ENCODE measurements around the gene SOX6.

Gene SOX6

GRCh38 chr11:16271258-16271657, 85.1 kb downstream of the SOX6 start:
- DNase-seq (ENCODE audit: low spot score): no peak

- no peak for DNase-seq (ENCODE audit: low spot score)
Observed at GRCh38 chr11:16266021-16266420, 90.3 kb downstream of the SOX6 start.

- DNase-seq (ENCODE audit: low spot score): no peak
Observed at GRCh38 chr11:16265022-16265421, 91.3 kb downstream of the SOX6 start.

GRCh38 chr11:16262645-16262955, 93.7 kb downstream of the SOX6 start:
- no peak for DNase-seq (ENCODE audit: low spot score)

GRCh38 chr11:16261836-16262644, 94.3 kb downstream of the SOX6 start:
- no peak for DNase-seq (ENCODE audit: low spot score)

- DNase-seq (ENCODE audit: low spot score): peak; percentile 2
Observed at GRCh38 chr11:16252373-16252772, 104.0 kb downstream of the SOX6 start.

DNA sequence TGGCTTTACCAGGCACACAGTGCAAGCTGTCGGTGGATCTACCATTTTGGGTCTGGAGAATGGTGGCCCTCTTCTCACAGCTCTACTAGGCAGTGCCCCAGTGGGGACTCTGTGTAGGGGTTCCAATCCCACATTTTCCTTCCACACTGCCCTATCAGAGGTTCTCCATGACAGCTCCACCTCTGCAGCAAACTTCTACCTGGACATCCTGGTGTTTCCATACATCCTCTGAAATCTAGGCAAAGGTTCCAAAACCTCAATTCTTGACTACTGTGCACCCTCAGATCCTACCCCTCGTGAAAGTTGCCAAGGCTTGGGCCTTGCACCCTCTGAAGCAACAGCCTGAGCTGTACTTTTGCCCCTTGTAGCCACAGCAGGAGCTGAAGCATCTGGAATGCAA, 108.1 kb downstream of the SOX6 start:
- no peak for DNase-seq (ENCODE audit: low spot score)

GRCh38 chr11:16242806-16243205, 113.5 kb downstream of the SOX6 start:
- DNase-seq (ENCODE audit: low spot score): no peak

DNA sequence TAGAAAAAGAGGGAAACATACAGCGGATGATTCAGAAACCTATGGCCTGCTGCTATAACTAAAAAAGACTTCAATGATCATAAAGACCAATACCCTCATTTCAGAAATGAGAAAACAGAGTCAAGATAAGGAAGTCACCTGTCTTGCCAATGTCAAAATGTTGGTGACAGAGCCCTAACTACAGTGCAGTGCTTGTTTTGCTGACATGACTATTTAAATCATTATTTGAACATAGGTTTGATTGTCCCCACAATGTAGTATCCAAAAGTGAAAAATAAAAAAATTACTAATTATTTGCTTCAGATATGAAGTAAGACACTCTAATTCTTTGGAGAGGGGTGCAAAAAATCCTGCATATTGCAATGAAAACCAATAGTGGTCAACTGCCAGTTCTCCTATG, 115.7 kb downstream of the SOX6 start:
- DNase-seq (ENCODE audit: low spot score): no peak

DNA sequence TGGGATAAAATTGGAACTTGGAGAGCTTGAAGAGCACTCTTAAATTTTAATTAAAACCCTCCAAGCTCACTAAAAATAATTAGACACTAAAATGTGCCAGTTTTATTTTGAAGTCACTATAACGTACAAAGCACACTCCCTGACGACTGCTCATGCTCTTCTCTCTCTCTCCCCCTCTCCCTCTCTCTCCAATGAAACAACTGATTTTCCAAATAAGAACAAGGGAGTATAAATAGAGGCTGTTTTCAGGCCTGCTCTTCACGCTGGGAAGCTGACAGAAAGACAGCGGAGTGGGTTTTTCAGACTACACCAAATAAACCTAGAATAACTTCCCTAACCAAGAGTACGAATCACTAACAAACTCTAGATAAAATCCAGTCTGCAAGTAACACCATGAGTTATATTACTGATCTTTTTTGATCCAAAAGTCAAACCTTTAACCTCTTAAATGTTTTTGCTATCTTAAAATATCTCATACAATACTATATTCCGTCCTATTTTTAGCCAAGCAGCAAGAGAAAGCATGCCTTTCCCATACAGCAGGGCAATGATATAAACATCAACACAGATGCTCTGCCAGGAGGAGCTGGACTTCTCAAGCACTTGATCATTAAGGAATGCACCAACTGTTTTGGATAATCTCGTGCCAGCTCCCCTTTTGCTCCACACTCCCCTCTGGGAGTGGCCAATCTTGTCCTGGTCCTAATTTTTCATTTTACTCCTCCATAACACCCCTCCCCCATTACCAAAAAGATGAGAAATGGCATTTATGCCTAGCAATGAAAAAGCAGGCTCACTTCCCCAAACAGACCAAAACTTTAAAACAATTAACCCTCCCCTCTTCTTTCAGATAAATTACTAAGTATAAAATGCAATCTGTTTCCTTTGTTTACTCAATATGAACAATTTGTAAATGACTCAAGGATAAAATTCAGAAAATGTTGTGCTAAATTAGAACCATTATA, 116.9 kb downstream of the SOX6 start:
- peak; percentile 5 for DNase-seq (ENCODE audit: low spot score)

- DNase-seq (ENCODE audit: low spot score): no peak
Observed at GRCh38 chr11:16226245-16226644, 130.1 kb downstream of the SOX6 start.

DNA sequence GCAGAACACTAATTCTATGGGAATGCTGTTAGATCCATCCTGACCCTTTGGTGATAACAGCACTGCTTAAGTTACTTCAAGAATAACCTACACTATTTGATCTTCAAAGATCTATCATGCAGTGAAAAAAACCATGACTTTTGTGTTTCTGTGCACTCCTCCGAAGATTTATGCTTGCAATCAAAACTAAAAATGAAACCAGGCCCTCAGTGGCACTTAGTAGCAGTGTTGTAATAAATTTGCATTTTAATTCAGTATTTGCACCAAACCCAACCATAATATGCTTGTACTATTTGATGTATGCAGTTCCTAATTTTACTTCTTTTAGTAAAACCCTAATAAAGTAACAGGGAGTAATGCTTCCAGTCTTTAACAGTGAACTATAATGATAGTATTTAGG, 130.7 kb downstream of the SOX6 start:
- no peak for DNase-seq (ENCODE audit: low spot score)

DNA sequence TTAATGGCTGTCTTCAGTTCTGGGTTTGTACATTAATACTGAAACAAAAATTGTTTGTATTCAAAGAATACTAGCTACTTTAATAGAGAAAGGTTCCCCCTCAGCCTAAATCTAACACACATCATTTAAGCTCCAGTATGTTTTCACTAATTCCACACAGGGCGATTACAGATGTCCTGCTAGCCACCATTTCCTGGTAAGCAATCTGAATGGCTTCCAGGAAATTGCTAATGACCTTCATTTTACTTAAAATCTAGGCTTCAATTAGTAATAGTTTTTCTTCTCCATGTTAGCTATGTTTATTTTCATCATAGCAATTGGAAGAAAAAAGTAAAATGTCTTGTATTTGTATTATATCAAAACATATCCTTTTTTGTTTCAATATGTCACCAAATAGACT, 132.8 kb downstream of the SOX6 start:
- no peak for DNase-seq (ENCODE audit: low spot score)

- no peak for DNase-seq (ENCODE audit: low spot score)
Observed at GRCh38 chr11:16217631-16218030, 138.7 kb downstream of the SOX6 start.

DNA sequence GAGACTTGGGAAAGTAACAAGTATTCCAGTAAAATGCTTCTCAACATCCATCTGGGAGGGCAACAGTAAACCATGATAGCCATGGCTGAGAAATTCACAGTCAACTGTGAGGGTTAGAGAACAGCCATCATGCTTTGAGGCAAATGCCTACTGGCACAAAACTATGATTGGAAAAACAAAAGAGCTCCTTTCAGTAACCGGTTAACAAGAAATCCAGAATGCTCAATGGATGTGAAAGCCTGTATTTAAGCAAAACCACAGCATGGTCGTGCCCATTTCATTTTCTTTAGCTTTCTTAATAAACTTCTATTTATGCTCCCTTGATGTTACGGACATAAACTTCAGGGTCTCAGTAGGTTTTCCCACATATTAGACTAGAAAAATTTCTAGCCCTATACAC, 139.5 kb downstream of the SOX6 start:
- no peak for DNase-seq (ENCODE audit: low spot score)

DNA sequence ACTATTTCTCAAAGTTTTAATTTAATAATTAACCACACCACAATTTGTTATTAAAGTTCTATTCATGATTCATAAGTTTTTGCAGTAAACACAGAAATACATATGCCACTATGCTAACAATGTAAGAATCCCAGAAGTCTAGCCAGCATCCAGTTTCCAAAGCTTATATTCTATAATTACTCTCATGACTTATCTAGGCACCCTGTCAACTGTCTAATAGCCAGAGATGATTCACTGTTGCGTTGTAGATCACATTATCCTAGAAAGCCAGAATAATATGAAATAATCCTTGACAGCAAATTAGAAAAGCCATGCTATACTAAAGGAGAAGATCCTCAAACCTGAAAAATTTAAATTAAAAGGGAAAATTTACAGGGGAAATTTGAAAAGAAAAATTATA, 141.0 kb downstream of the SOX6 start:
- DNase-seq (ENCODE audit: low spot score): no peak

- DNase-seq (ENCODE audit: low spot score): no peak
Observed at GRCh38 chr11:16211407-16211806, 144.9 kb downstream of the SOX6 start.

- DNase-seq (ENCODE audit: low spot score): no peak
Observed at GRCh38 chr11:16204261-16204660, 152.1 kb downstream of the SOX6 start.

- DNase-seq (ENCODE audit: low spot score): peak; percentile 38
Observed at GRCh38 chr11:16195651-16196050, 160.7 kb downstream of the SOX6 start.

DNA sequence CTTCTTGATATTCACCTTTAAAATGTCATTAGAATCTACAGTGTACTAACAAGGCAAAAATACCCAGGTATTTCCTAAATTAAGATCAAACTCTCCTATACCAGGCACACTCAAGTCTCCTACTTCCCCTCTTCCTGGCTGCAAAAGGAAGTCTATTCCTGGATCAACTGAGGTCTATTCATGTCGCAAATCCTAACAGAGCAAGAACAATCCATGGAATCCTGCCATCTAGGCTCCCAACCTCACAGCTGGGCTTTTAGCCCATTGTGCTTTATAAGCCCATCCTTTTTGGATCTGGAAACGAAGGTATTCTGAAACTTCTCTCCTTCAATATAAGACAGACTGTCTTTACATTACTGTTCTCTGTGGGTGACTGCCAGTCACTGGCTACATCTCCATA, 161.8 kb downstream of the SOX6 start:
- DNase-seq (ENCODE audit: low spot score): no peak

DNA sequence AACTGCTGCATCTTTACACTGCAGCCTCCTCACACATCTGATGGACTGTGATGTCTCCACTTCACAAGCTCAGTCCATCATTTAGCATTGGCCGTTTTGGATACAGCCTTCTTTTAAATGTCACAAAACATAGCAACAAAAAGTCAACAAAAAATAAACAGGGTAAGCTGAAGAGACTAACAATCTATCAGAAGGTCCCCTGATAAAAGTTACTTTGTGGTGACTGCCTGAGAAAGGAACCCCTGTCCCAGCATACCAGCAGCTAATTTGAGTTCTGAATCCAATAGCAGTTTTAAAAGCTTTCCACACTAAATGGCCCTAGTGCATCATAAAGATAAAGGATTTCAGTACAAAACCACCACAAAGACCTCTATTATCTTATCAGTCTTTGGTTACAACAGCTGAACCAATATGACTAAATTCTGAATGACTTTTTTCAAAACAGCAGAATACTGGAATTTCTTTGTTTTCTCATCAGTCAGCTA, 162.4 kb downstream of the SOX6 start:
- no peak for DNase-seq (ENCODE audit: low spot score)

DNA sequence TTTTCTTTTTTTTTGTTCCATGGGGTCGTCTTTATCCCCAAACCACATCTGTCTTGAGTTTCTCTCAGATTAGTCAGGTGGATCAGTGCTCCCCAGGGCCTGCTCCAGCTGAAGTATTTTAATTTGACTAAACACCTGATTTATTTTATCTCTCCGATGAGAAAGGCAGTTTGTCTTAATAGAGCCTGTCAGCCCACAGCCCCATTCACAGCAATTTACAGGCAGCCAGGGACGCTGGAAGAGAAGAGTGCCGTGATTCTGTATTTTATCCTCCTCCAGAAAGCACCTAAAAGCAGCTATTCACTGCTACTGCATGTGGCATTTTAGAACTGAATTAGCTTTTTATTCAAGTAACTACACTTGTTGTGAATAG, 164.5 kb downstream of the SOX6 start:
- DNase-seq (ENCODE audit: low spot score): no peak

DNA sequence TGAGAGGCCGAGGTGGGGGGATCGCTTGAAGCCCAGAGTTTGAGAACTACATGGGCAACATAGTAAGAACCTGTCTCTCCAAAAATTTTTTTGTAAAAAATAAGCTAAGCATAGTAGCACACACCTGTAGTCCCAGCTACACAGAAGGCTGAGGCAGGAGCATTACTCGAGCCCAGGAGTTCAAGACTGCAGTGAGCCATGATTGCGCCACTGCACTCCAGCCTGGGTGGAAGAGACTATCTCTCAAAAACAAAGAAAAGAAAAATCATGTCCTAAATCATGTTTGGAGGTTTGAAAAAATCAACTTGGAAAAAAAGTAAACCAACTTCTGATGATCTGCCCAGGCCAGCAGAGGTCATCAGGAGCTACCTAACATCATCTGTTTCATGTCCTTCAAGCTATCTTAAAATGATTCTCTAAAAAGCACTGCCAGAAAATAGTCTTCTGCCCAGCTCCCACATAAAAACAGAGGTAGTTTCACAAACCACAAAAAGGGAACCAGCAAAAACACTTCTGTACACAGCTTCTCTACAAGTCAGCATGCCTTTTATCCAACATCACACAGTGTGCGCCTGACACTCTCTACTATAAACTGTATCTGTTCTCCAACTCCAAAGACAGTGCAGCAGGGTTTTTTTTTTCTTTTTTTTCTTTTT, 165.0 kb downstream of the SOX6 start:
- no peak for DNase-seq (ENCODE audit: low spot score)

Measured in AG08396 (cell line).